Measurements from ENCODE around the gene GFI1.

GRCh38 chr1:92478393-92478792, 8.3 kb downstream of the GFI1 start:
- TF ChIP-seq CTCF (conservative IDR thresholded peaks at IDR 0.05; ENCODE audit: low read depth in 2 of 2) (no peak), EZH2phosphoT487 (IDR thresholded peaks at IDR 0.05; ENCODE audit: unreplicated experiment) (no peak), POLR2AphosphoS5 (IDR thresholded peaks at IDR 0.05; ENCODE audit: low read depth) (no peak), EZH2 (IDR thresholded peaks at IDR 0.05; ENCODE audit: low read depth, unreplicated experiment) (no peak), REST (IDR thresholded peaks at IDR 0.05; ENCODE audit: unreplicated experiment) (no peak), ETS1 (IDR thresholded peaks at IDR 0.05) (no peak), ZNF462 (CRISPR knock-in tag; IDR thresholded peaks at IDR 0.05) (no peak), CREB1 (CRISPR knock-in tag; IDR thresholded peaks at IDR 0.05; ENCODE audit: low read depth) (no peak)
